ENCODE measurements around the gene PBRM1. TPM values are rescaled to one million over a fixed set of nuclear protein-coding genes. Genes with fewer than 3 reads are reported as not detected.

The PBRM1 gene
- total and polyA plus RNA-seq, 2 experiments from 2014 or later = 57.5 to 72.5 TPM

DNA sequence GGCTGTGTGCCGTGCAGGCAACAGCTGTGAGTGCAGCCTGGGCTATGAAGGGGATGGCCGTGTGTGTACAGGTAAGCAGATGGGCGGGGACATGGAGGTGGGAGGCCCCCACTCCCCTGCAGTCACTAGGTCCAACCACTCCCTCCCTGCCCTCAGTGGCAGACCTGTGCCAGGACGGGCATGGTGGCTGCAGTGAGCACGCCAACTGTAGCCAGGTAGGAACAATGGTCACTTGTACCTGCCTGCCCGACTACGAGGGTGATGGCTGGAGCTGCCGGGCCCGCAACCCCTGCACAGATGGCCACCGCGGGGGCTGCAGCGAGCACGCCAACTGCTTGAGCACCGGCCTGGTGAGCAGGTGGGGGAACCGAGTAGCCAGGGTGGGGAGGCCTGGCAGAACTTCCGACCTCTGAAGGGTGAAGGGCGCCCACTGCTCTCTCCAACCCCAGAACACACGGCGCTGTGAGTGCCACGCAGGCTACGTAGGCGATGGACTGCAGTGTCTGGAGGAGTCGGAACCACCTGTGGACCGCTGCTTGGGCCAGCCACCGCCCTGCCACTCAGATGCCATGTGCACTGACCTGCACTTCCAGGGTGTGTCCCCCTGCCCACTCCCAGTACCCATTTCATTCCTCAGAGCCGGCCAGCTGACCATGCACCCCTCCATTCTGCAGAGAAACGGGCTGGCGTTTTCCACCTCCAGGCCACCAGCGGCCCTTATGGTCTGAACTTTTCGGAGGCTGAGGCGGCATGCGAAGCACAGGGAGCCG is 163.6 kb downstream of the PBRM1 start:
- Histone ChIP-seq H3F3A (replicated peaks; ENCODE audit: low read depth) (0 out of 2 replicates have a peak, but pooled peaks cover 2% of the 10 kb centered on the region), H3K27me3 (ENCODE audit: insufficient read depth) (no peaks in the 10 kb centered on the region), H3K79me2 (replicated peaks; ENCODE audit: insufficient read depth) (no peaks in the 10 kb centered on the region), H3K36me3 (ENCODE audit: insufficient read depth) (peaks cover 6% of the 10 kb centered on the region; the same call in 1 of the 2 replicates), H4K20me1 (replicated peaks; ENCODE audit: insufficient read depth) (no peaks in the 10 kb centered on the region; the same call in 1 of the 2 replicates), H3K4me2 (no peak overlapping the region), H3K9me2 (ENCODE audit: insufficient read depth) (no peaks in the 10 kb centered on the region), H3K27ac (ENCODE audit: low read depth) (no peak overlapping the region), H3K4me1 (ENCODE audit: insufficient read depth) (no peaks in the 10 kb centered on the region), H3K4me3 (no peak overlapping the region), H2AFZ (no peak overlapping the region)
- ATAC-seq = no peak
- TF ChIP-seq, protein P1, sequence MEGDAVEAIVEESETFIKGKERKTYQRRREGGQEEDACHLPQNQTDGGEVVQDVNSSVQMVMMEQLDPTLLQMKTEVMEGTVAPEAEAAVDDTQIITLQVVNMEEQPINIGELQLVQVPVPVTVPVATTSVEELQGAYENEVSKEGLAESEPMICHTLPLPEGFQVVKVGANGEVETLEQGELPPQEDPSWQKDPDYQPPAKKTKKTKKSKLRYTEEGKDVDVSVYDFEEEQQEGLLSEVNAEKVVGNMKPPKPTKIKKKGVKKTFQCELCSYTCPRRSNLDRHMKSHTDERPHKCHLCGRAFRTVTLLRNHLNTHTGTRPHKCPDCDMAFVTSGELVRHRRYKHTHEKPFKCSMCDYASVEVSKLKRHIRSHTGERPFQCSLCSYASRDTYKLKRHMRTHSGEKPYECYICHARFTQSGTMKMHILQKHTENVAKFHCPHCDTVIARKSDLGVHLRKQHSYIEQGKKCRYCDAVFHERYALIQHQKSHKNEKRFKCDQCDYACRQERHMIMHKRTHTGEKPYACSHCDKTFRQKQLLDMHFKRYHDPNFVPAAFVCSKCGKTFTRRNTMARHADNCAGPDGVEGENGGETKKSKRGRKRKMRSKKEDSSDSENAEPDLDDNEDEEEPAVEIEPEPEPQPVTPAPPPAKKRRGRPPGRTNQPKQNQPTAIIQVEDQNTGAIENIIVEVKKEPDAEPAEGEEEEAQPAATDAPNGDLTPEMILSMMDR (conservative IDR thresholded peaks at IDR 0.05; ENCODE audit: low read depth in 2 of 2) = no peak
- TF ChIP-seq, protein P2, sequence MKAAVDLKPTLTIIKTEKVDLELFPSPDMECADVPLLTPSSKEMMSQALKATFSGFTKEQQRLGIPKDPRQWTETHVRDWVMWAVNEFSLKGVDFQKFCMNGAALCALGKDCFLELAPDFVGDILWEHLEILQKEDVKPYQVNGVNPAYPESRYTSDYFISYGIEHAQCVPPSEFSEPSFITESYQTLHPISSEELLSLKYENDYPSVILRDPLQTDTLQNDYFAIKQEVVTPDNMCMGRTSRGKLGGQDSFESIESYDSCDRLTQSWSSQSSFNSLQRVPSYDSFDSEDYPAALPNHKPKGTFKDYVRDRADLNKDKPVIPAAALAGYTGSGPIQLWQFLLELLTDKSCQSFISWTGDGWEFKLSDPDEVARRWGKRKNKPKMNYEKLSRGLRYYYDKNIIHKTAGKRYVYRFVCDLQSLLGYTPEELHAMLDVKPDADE (IDR thresholded peaks at IDR 0.05) = no peak
- TF ChIP-seq EZH2 (IDR thresholded peaks at IDR 0.05; ENCODE audit: low read depth, unreplicated experiment) (no peak), CREB1 (CRISPR knock-in tag; IDR thresholded peaks at IDR 0.05; ENCODE audit: low read depth) (no peak), POLR2AphosphoS5 (IDR thresholded peaks at IDR 0.05; ENCODE audit: low read depth) (no peak), STAT1 (IDR thresholded peaks at IDR 0.05; ENCODE audit: unreplicated experiment) (no peak), JUNB (IDR thresholded peaks at IDR 0.05; ENCODE audit: unreplicated experiment) (no peak), NANOG (IDR thresholded peaks at IDR 0.05; ENCODE audit: borderline replicate concordance) (no peak), EZH2phosphoT487 (IDR thresholded peaks at IDR 0.05; ENCODE audit: unreplicated experiment) (no peak), ZNF331 (CRISPR knock-in tag; IDR thresholded peaks at IDR 0.05; ENCODE audit: low read depth) (no peak), ZNF114 (CRISPR knock-in tag; IDR thresholded peaks at IDR 0.05) (no peak)
- TF ChIP-seq, protein P3, sequence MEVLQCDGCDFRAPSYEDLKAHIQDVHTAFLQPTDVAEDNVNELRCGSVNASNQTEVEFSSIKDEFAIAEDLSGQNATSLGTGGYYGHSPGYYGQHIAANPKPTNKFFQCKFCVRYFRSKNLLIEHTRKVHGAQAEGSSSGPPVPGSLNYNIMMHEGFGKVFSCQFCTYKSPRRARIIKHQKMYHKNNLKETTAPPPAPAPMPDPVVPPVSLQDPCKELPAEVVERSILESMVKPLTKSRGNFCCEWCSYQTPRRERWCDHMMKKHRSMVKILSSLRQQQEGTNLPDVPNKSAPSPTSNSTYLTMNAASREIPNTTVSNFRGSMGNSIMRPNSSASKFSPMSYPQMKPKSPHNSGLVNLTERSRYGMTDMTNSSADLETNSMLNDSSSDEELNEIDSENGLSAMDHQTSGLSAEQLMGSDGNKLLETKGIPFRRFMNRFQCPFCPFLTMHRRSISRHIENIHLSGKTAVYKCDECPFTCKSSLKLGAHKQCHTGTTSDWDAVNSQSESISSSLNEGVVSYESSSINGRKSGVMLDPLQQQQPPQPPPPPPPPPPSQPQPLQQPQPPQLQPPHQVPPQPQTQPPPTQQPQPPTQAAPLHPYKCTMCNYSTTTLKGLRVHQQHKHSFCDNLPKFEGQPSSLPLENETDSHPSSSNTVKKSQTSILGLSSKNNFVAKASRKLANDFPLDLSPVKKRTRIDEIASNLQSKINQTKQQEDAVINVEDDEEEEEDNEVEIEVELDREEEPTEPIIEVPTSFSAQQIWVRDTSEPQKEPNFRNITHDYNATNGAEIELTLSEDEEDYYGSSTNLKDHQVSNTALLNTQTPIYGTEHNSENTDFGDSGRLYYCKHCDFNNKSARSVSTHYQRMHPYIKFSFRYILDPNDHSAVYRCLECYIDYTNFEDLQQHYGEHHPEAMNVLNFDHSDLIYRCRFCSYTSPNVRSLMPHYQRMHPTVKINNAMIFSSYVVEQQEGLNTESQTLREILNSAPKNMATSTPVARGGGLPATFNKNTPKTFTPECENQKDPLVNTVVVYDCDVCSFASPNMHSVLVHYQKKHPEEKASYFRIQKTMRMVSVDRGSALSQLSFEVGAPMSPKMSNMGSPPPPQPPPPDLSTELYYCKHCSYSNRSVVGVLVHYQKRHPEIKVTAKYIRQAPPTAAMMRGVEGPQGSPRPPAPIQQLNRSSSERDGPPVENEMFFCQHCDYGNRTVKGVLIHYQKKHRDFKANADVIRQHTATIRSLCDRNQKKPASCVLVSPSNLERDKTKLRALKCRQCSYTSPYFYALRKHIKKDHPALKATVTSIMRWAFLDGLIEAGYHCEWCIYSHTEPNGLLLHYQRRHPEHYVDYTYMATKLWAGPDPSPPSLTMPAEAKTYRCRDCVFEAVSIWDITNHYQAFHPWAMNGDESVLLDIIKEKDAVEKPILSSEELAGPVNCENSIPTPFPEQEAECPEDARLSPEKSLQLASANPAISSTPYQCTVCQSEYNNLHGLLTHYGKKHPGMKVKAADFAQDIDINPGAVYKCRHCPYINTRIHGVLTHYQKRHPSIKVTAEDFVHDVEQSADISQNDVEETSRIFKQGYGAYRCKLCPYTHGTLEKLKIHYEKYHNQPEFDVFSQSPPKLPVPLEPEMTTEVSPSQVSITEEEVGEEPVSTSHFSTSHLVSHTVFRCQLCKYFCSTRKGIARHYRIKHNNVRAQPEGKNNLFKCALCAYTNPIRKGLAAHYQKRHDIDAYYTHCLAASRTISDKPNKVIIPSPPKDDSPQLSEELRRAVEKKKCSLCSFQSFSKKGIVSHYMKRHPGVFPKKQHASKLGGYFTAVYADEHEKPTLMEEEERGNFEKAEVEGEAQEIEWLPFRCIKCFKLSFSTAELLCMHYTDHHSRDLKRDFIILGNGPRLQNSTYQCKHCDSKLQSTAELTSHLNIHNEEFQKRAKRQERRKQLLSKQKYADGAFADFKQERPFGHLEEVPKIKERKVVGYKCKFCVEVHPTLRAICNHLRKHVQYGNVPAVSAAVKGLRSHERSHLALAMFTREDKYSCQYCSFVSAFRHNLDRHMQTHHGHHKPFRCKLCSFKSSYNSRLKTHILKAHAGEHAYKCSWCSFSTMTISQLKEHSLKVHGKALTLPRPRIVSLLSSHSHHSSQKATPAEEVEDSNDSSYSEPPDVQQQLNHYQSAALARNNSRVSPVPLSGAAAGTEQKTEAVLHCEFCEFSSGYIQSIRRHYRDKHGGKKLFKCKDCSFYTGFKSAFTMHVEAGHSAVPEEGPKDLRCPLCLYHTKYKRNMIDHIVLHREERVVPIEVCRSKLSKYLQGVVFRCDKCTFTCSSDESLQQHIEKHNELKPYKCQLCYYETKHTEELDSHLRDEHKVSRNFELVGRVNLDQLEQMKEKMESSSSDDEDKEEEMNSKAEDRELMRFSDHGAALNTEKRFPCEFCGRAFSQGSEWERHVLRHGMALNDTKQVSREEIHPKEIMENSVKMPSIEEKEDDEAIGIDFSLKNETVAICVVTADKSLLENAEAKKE (CRISPR knock-in tag; IDR thresholded peaks at IDR 0.05) = no peak
- TF ChIP-seq, protein P4, sequence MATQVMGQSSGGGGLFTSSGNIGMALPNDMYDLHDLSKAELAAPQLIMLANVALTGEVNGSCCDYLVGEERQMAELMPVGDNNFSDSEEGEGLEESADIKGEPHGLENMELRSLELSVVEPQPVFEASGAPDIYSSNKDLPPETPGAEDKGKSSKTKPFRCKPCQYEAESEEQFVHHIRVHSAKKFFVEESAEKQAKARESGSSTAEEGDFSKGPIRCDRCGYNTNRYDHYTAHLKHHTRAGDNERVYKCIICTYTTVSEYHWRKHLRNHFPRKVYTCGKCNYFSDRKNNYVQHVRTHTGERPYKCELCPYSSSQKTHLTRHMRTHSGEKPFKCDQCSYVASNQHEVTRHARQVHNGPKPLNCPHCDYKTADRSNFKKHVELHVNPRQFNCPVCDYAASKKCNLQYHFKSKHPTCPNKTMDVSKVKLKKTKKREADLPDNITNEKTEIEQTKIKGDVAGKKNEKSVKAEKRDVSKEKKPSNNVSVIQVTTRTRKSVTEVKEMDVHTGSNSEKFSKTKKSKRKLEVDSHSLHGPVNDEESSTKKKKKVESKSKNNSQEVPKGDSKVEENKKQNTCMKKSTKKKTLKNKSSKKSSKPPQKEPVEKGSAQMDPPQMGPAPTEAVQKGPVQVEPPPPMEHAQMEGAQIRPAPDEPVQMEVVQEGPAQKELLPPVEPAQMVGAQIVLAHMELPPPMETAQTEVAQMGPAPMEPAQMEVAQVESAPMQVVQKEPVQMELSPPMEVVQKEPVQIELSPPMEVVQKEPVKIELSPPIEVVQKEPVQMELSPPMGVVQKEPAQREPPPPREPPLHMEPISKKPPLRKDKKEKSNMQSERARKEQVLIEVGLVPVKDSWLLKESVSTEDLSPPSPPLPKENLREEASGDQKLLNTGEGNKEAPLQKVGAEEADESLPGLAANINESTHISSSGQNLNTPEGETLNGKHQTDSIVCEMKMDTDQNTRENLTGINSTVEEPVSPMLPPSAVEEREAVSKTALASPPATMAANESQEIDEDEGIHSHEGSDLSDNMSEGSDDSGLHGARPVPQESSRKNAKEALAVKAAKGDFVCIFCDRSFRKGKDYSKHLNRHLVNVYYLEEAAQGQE (IDR thresholded peaks at IDR 0.05; ENCODE audit: unreplicated experiment) = no peak
- Mint-ChIP-seq H3K4me1 (peaks cover 3% of the 10 kb centered on the region; the same call in 2 of the 3 replicates), H3K4me3 (no peak overlapping the region), H3K27ac (no peak overlapping the region), H3K36me3 (ENCODE audit: low read depth) (peaks cover 27% of the 10 kb centered on the region), H3K27me3 (ENCODE audit: insufficient read depth, low read depth, poor library complexity) (peaks cover 16% of the 10 kb centered on the region), H3K9me3 (no peaks in the 10 kb centered on the region)
- DNase-seq (ENCODE audit: low spot score) = no peak

All from GM23338 (cell line).